HepG2 (cell line): ENCODE results near the gene SPIRE1. TPM values are rescaled to one million over a fixed set of nuclear protein-coding genes. Genes with fewer than 3 reads are reported as not detected.

Experiments used
- GTF3A ChIP-seq: sonication (generic); formaldehyde crosslinking; conservative IDR thresholded peaks from 2 replicates; pipeline ENCODE4 v1.4.0; 2020; ENCODE audit warnings: mild to moderate bottlenecking, missing genetic modification reagents
- KAT2B ChIP-seq: fragments of 150-350 bp; IDR thresholded peaks from 2 replicates; pipeline ENCODE4 v1.6.1; 2014; ENCODE audit warnings: low read depth, low read length, borderline replicate concordance
- SOX6 ChIP-seq, 2 experiments: fragments of 450-650 bp in 1 of 2; sonication (generic) in 1 of 2; formaldehyde crosslinking in 1 of 2; IDR thresholded peaks; 2 replicates each; pipeline versions ENCODE4 v1.4.0 to v1.6.1; 2017 to 2020; ENCODE audit warnings: antibody characterized with exemption in 1 of 2, mild to moderate bottlenecking in 1 of 2, missing genetic modification reagents in 1 of 2
- SRSF4 ChIP-seq: fragments of 200-400 bp; formaldehyde crosslinking; IDR thresholded peaks from one replicate; pipeline ENCODE4 v1.6.1; 2018; ENCODE audit warnings: mild to moderate bottlenecking, low read depth, low read length, moderate library complexity; ENCODE audit not compliant: poor library complexity, severe bottlenecking
- TEAD3 ChIP-seq: optimal IDR thresholded peaks from 2 replicates; pipeline ENCODE3; 2016; ENCODE audit warnings: borderline replicate concordance
- ZNF616 ChIP-seq: sonication (generic); formaldehyde crosslinking; IDR thresholded peaks from 2 replicates; pipeline ENCODE4 v1.5.0; 2020; ENCODE audit warnings: low read depth, mild to moderate bottlenecking, missing genetic modification reagents
- polyA plus RNA-seq, 8 experiments: library from polyadenylated mRNA; depleted of rRNA in 3 of 8; stranded (reverse) in 7 of 8; unstranded in 1 of 8; fragments of >200 nt; fragmentation: Illumina TruSeq in 4 of 8; extraction: Trizol in 4 of 8; gene quantifications; 2 replicates each; pipeline versions ENCODE4 v1.2.1 to v1.2.3, GENCODE V29; 2011 to 2016; ENCODE audit warnings: low read depth in 4 of 8, missing spikeins in 1 of 8, mixed read lengths in 1 of 8; ENCODE audit not compliant: insufficient read depth in 1 of 8
- total RNA-seq, 5 experiments: library from RNA; depleted of rRNA; stranded (reverse); fragments of >200 nt; fragmentation: Illumina TruSeq; extraction: Trizol; gene quantifications; 2 replicates each; pipeline ENCODE4 v1.2.3, GENCODE V29; 2016; ENCODE audit warnings: low read depth in 1 of 5
- TF ChIP-seq, protein P1 (sequence below): sonication (generic); formaldehyde crosslinking; IDR thresholded peaks from 2 replicates; pipeline ENCODE4 v1.4.0; 2020; ENCODE audit warnings: mild to moderate bottlenecking, missing genetic modification reagents
- TF ChIP-seq, protein P2 (sequence below): sonication (generic); formaldehyde crosslinking; IDR thresholded peaks from 2 replicates; pipeline ENCODE4; 2020; ENCODE audit warnings: missing genetic modification reagents, mild to moderate bottlenecking, borderline replicate concordance

Gene SPIRE1
- total and polyA plus RNA-seq, 2 of the 13 experiments (the other 11 are each of a cell fraction or from before 2014, with no cell fraction given): 9.9 to 21.3 TPM

DNA sequence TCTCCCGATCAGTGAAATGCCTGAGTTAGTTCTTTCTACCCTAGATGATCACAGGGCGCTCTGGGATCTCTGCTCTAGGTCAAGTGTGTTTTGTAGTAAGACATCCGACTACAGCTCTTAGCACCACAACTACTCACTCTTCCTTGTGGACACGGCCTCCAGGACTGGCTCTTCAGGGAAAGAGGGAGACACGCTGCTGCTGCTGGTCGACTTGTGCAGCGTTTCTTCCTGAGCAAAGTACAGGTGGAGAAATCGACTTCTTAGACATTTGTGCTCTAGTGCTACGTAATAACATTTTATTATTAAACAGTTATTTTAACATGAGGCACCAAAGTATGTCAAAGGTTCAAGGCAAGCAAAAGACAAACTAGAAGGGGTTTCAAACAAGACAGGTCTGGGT lies 193.2 kb downstream of the SPIRE1 start (continued):
- TF ChIP-seq, protein P1, sequence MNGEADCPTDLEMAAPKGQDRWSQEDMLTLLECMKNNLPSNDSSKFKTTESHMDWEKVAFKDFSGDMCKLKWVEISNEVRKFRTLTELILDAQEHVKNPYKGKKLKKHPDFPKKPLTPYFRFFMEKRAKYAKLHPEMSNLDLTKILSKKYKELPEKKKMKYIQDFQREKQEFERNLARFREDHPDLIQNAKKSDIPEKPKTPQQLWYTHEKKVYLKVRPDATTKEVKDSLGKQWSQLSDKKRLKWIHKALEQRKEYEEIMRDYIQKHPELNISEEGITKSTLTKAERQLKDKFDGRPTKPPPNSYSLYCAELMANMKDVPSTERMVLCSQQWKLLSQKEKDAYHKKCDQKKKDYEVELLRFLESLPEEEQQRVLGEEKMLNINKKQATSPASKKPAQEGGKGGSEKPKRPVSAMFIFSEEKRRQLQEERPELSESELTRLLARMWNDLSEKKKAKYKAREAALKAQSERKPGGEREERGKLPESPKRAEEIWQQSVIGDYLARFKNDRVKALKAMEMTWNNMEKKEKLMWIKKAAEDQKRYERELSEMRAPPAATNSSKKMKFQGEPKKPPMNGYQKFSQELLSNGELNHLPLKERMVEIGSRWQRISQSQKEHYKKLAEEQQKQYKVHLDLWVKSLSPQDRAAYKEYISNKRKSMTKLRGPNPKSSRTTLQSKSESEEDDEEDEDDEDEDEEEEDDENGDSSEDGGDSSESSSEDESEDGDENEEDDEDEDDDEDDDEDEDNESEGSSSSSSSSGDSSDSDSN (CRISPR knock-in tag): no peak
- TF ChIP-seq SOX6 (IDR thresholded peaks at IDR 0.05) (no peak), SOX6 (CRISPR knock-in tag; IDR thresholded peaks at IDR 0.05) (no peak), TEAD3 (no peak), GTF3A (CRISPR knock-in tag) (no peak), KAT2B (no peak), ZNF616 (CRISPR knock-in tag) (no peak), SRSF4 (no peak)
- TF ChIP-seq, protein P2, sequence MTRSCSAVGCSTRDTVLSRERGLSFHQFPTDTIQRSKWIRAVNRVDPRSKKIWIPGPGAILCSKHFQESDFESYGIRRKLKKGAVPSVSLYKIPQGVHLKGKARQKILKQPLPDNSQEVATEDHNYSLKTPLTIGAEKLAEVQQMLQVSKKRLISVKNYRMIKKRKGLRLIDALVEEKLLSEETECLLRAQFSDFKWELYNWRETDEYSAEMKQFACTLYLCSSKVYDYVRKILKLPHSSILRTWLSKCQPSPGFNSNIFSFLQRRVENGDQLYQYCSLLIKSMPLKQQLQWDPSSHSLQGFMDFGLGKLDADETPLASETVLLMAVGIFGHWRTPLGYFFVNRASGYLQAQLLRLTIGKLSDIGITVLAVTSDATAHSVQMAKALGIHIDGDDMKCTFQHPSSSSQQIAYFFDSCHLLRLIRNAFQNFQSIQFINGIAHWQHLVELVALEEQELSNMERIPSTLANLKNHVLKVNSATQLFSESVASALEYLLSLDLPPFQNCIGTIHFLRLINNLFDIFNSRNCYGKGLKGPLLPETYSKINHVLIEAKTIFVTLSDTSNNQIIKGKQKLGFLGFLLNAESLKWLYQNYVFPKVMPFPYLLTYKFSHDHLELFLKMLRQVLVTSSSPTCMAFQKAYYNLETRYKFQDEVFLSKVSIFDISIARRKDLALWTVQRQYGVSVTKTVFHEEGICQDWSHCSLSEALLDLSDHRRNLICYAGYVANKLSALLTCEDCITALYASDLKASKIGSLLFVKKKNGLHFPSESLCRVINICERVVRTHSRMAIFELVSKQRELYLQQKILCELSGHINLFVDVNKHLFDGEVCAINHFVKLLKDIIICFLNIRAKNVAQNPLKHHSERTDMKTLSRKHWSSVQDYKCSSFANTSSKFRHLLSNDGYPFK (CRISPR knock-in tag): no peak
- TF ChIP-seq, all 625 proteins: peak for 0
